Measurements from ENCODE around the gene CLN6. TPM values are rescaled to one million over a fixed set of nuclear protein-coding genes. Genes with fewer than 3 reads are reported as not detected.
A peak's percentile ranks its signal among the peaks of the same experiment; 100 is the strongest.

CLN6 gene
- total RNA-seq, 6 experiments from 2014 or later: 10.7 to 24.3 (median 15.2) TPM

- H3K4me3 ChIP-seq: no peak overlapping the region
- peak overlapping the region in 2 of 3 donors; percentile 9 to 37 for H3K27ac ChIP-seq
- TF ChIP-seq POLR2A (IDR thresholded peaks at IDR 0.05): no peak
- TF ChIP-seq CTCF (IDR thresholded peaks at IDR 0.05): no peak
- H3K4me1 ChIP-seq: peaks cover 0 to 25% (median 9%) of the 10 kb centered on the region in 4 donors
- WGBS (ENCODE audit: insufficient coverage, low coverage, low lambda C conversion rate, missing lambda C conversion rate): 49% methylated on average over 6 of the region's 6 CpGs
- no peaks in the 10 kb centered on the region for H3K36me3 ChIP-seq
- no peak for DNase-seq
- no peaks in the 10 kb centered on the region for H3K27me3 ChIP-seq
- no peaks in the 10 kb centered on the region for H3K9me3 ChIP-seq
- intact Hi-C loops (cut with DNase I): no loop called here
- peak; percentile 12 to 33 (median 30) for ATAC-seq
Measured at GRCh38 chr15:68232449-68232848, 2.9 kb upstream of the CLN6 start.

GRCh38 chr15:68231102-68231818, 1.7 kb upstream of the CLN6 start:
- TF ChIP-seq POLR2A (IDR thresholded peaks at IDR 0.05) (no peak), CTCF (IDR thresholded peaks at IDR 0.05) (no peak)
- WGBS (ENCODE audit: insufficient coverage, low coverage, low lambda C conversion rate, missing lambda C conversion rate): 75% methylated on average over 2 of the region's 9 CpGs
- peaks cover 0 to 25% (median 9%) of the 10 kb centered on the region in 4 donors for H3K4me1 ChIP-seq

GRCh38 chr15:68230157-68231100, 901 bp upstream of the CLN6 start:
- Histone ChIP-seq H3K27me3 (no peaks in the 10 kb centered on the region), H3K27ac (peak overlapping the region; percentile 65 to 85 (median 68)), H3K4me3 (peak overlapping the region; percentile 67 to 94 (median 89)), H3K4me1 (peaks cover 0 to 25% (median 9%) of the 10 kb centered on the region in 4 donors), H3K36me3 (no peaks in the 10 kb centered on the region), H3K9me3 (no peaks in the 10 kb centered on the region)
- ATAC-seq: no peak
- DNase-seq: no peak
- WGBS (ENCODE audit: insufficient coverage, low coverage, low lambda C conversion rate, missing lambda C conversion rate): 27% methylated on average over 9 of the region's 20 CpGs
- TF ChIP-seq CTCF (IDR thresholded peaks at IDR 0.05) (peak in 1 of 4 donors; percentile 3), POLR2A (IDR thresholded peaks at IDR 0.05) (no peak)
- intact Hi-C loops (cut with DNase I): no loop called here

More at GRCh38 chr15:68231102-68231818, 1.7 kb upstream of the CLN6 start:
- no peak for ATAC-seq
- Histone ChIP-seq H3K27me3 (no peaks in the 10 kb centered on the region), H3K27ac (no peak overlapping the region), H3K36me3 (no peaks in the 10 kb centered on the region), H3K9me3 (no peaks in the 10 kb centered on the region), H3K4me3 (no peak overlapping the region)
- DNase-seq: no peak
- intact Hi-C loops (cut with DNase I): no loop called here

GRCh38 chr15:68228971-68229385, 550 bp downstream of the CLN6 start:
- ATAC-seq: no peak
- 0% methylated on average over 2 of the region's 39 CpGs for WGBS (ENCODE audit: insufficient coverage, low coverage, low lambda C conversion rate, missing lambda C conversion rate)
- Histone ChIP-seq H3K27me3 (no peaks in the 10 kb centered on the region), H3K36me3 (no peaks in the 10 kb centered on the region), H3K9me3 (no peaks in the 10 kb centered on the region), H3K4me1 (peaks cover 0 to 34% (median 9%) of the 10 kb centered on the region in 4 donors), H3K27ac (peak overlapping the region; percentile 68 to 85 (median 82)), H3K4me3 (peak overlapping the region; percentile 67 to 94 (median 89))
- intact Hi-C loops (cut with DNase I): no loop called here
- TF ChIP-seq CTCF (IDR thresholded peaks at IDR 0.05): no peak
- no peak for TF ChIP-seq POLR2A (IDR thresholded peaks at IDR 0.05)
- peak in 1 of 3 donors; percentile 68 for DNase-seq

Data from right lobe of liver (tissue), 6 donors.